GM19467 (cell line): ENCODE data around the gene CPLX1.
"Not testable (repeated sequence)": the region's sequence is repeated elsewhere in the genome, so short reads cannot be mapped to it uniquely, and the experiment has no call there.

ENCODE experiments used
- ATAC-seq: cut with Tn5 transposase; IDR thresholded peaks from one replicate; pipeline ENCODE4 v1.9.1; 2021; ENCODE audit warnings: mild to moderate bottlenecking, moderate library complexity; ENCODE audit not compliant: unreplicated experiment

CPLX1 gene

DNA sequence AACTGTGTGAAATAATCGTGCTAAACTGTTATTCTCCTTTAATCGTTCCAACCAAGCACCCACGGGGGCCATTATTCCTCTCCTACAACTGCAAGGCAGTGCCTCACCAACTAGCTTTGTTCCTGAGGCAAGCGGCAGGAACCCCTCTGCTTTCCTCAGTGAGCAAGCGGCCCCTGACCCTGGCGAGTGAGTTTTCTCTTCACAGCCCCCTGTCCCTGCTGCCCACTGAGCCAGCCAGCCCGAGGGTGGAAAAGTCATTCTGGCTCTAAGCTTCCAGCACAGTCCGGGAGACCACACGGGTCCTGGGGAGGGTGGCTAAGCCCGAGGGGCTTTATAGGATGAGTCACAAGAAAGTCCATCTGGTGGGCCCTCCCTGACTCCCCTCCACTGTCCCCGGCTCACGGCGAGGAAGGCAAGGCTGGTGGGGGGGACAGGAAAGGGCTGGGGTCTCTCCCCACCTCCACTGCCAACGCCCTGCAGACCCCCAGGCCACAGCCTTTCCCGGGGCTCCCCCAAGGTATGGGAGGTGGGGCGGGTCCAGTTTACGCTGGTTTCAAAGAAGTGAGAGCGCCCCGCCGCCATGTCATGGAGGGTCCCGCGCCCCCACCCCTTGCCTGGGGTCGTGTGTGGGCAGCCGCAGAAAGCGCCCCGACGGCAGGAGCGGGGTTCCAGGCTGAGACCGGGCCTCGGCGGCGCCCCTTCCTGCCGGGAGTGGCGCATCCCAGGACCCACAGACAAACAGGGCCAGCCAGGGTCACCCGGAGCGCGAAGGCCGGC lies 45.0 kb downstream of the CPLX1 start:
- ATAC-seq = no peak

DNA sequence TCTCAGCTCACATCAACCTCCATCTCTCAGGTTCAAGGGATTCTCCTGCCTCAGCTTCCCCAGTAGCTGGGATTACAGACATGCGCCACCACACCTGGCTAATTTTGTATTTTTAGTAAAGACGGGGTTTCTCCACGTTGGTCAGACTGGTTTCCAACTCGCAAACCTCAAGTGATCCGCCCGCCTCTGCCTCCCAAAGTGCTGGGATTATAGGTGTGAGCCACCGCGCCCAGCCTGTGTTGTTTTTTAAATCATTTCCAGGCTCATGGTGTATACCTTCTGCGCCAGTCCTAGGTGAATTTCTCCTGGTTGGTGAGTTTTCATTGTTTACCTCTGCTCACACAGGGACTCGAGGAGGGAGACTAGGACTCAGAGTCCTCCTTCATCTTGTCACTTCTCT lies 45.7 kb downstream of the CPLX1 start:
- not testable (repeated sequence) for ATAC-seq

GRCh38 chr4:779555-779954 lies 46.4 kb downstream of the CPLX1 start:
- no peak for ATAC-seq

DNA sequence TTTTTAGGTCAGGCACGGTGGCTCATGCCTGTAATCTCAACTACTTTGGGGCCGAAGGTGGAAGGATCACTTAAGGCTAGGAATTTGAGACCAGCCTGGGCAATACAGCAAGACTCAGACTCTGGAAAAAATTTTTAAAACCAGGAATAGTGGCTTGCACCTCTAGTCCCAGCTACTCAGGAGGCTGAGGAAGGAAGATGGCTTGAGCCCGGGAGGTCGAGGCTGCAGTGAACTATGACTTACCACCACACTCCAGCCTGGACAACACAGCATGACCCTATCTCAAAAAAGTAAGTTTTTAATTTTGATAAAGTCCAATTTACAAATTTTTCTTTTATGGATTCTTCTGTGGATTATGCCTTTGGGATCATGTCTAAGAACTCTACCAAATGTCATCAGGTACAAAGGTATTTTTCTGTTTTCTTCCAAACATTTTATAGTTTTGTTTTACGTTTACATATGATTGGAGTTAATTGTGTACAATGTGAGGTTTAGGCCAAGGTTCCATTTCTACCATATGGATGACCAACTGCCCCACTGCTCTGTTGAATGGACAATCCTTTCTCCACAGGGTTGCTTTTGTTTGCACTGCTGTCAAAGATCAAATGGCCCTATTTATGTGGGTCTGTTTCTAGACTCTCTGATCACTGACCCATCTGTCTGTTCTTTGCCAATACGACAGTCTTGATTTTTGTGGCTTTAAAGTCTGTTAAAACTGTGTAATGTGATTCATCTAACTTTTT lies 48.2 kb downstream of the CPLX1 start:
- no peak for ATAC-seq

DNA sequence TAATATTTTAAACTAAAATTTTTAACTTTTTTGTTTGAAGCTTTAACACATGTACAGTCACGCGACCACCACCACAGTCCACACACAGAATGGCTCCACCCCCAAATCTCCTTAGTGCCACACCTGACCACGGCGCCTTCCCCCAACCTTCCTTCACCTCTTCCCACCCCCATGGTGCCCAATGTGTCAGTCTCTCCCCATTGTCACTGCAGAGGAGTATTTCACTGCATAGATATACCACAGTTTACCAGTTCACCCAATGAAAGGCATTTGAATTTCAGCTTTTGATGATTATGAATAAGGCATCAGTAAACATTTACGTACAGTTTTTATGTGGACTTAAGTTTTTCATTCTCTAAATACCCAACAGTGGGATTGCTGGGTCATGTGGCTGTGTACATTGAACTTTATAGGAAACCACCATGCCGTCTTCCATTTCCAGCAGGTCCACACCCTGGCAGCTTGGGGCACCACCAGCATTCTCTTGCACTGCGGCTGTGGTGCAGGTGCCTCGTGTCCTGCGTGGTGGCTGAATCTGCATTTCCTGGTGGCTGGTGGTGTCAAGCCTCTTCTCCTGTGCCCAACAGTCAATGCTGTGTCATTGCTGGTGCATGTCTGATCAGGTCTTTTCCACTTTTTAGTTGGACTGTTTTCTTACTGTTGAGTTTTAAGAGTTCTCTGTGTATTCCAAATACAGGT lies 49.0 kb downstream of the CPLX1 start:
- no peak for ATAC-seq

GRCh38 chr4:775485-775884 lies 50.4 kb downstream of the CPLX1 start:
- ATAC-seq = not testable (repeated sequence)

GRCh38 chr4:774419-775092 lies 51.4 kb downstream of the CPLX1 start:
- not testable (repeated sequence) for ATAC-seq

- ATAC-seq = no peak
Measured at GRCh38 chr4:773214-773613, 52.7 kb downstream of the CPLX1 start.

- ATAC-seq = no peak
Measured at GRCh38 chr4:772776-773175, 53.2 kb downstream of the CPLX1 start.

- ATAC-seq = no peak
Measured at GRCh38 chr4:772118-772517, 53.8 kb downstream of the CPLX1 start.

- ATAC-seq = no peak
Measured at GRCh38 chr4:771464-771863, 54.5 kb downstream of the CPLX1 start.

DNA sequence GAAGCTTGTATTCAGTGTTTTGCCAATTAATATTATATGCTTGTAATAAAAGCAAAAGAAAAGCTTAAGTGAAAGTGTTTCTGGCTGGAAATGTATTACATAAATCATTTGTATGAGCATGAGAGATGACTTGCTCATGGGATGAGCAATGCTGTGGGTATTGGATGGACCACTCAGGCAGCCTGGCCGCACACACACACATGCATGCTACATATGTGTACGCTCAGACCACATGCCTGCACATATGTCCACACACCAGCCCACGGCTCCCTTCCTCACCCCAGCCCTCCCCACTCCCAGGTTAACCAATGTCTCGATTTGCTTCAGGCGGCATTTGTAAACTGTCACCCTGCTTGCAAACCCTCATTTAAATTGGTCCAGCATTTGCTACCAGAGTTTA lies 55.9 kb downstream of the CPLX1 start:
- ATAC-seq = no peak

- no peak for ATAC-seq
Measured at GRCh38 chr4:769511-769910, 56.4 kb downstream of the CPLX1 start.

DNA sequence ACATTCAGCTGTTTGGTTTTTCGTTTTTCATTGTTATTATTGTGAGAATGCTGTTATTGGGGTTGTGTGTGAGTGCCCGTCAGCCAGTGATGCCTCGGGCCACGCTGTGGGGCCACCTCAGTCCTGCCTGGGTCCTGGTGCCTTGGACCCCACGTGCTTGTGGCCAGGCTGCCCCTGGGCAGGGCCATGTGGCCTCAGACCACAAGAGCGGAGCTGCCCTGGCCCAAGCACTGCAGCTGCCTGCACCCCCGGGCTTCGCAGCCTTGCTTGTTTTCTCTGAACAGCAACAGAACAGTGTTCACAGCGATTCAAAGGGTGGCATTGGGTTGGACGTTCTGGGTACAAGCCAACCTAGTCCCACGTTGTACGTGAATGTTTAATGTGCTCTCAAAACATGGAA lies 56.9 kb downstream of the CPLX1 start:
- no peak for ATAC-seq

- no peak for ATAC-seq
Measured at GRCh38 chr4:768076-768475, 57.9 kb downstream of the CPLX1 start.

GRCh38 chr4:766559-767283 lies 59.2 kb downstream of the CPLX1 start:
- no peak for ATAC-seq

GRCh38 chr4:766152-766515 lies 59.8 kb downstream of the CPLX1 start:
- no peak for ATAC-seq

GRCh38 chr4:764405-765169 lies 61.3 kb downstream of the CPLX1 start:
- ATAC-seq = no peak

GRCh38 chr4:763922-764321 lies 62.0 kb downstream of the CPLX1 start:
- no peak for ATAC-seq
